Erythroblast (primary cell): Measurements from ENCODE around the gene BPTF.

Experiments
- GATA1 ChIP-seq: IDR thresholded peaks from 2 replicates; pipeline ENCODE4 v1.6.1; 2011; ENCODE audit warnings: low read depth, mild to moderate bottlenecking, control low read depth, low read length, moderate library complexity
- POLR2A ChIP-seq: IDR thresholded peaks from 2 replicates; pipeline ENCODE4 v1.6.1; 2011; ENCODE audit warnings: mild to moderate bottlenecking, low read length

DNA sequence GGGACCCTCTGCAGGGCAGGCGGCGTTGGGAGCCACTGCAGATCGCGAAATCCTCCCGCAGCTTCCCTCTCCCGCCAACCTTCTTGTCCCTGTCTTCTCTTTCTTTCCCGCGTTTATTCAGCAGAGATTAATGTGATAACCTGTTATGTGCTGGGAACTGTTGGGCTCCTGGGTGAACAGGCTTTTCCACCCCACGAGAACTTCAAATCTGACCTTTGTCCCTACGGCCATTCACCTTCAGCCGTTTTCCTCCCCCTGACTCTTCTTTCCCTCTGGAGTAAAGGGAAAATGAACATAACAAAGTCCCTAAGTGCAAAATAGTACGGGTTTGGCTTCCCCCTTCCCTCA is 195.1 kb downstream of the BPTF start:
- no peak for TF ChIP-seq POLR2A
- TF ChIP-seq GATA1, result no peak
